HCT116 (cell line): ENCODE data around the gene PGRMC1. TPM values are rescaled to one million over a fixed set of nuclear protein-coding genes. Genes with fewer than 3 reads are reported as not detected.

ENCODE experiments used
- ATAC-seq: fragments of 200-7000 bp; cut with Tn5 transposase; 2 replicates; pipeline ENCODE4 v1.9.1; 2020; ENCODE audit warnings: mild to moderate bottlenecking, moderate library complexity
- Bru-seq: library from RNA; stranded (reverse); fragments of 400-500 nt; gene quantifications from one replicate; lab custom pipeline; 2021; lab: Mats Ljungman, UMichigan
- BruChase-seq, 2 experiments: library from RNA; stranded (reverse); fragments of 400-500 nt; gene quantifications; one replicate each; lab custom pipeline; 2021; lab: Mats Ljungman, UMichigan
- BruUV-seq: library from RNA; stranded (reverse); fragments of 400-500 nt; replicated peaks from 2 replicates; lab custom pipeline; 2021; lab: Mats Ljungman, UMichigan
- CTCF ChIA-PET: fragments of 300-600 bp; sonication (Branson Sonifier 250); formaldehyde crosslinking; loops from one replicate; lab custom pipeline; 2021; ENCODE audit warnings: antibody characterized with exemption; lab: Charles Lee
- POLR2A ChIA-PET: fragments of 300-600, 350-600 bp; sonication (Branson Sonifier 250); formaldehyde crosslinking; loops from one replicate; lab custom pipeline; 2021; ENCODE audit warnings: antibody characterized with exemption; lab: Charles Lee
- RAD21 ChIA-PET, 2 experiments: fragments of 300-600 bp; sonication (Branson Sonifier 250); formaldehyde crosslinking; loops; one replicate each; lab custom pipeline; 2023; ENCODE audit warnings: low total read pairs in 2 of 2; ENCODE audit not compliant: uncharacterized antibody in 2 of 2, unreplicated experiment in 2 of 2, low non-redundant PET in 1 of 2; lab: Charles Lee
- DNase-seq: peaks from one replicate; pipeline ENCODE4 v3.0.0-alpha.2; 2010; ENCODE audit warnings: low read depth, low spot score
- H2AFZ ChIP-seq: fragments of 200-600 bp; shearing (Covaris generic), sonication (generic); 2 replicates; pipeline ENCODE4 v1.6.1; 2017; ENCODE audit warnings: low read depth, mixed run types, mixed read lengths, antibody characterized with exemption, low read length; ENCODE audit not compliant: poor library complexity, severe bottlenecking
- H3K27ac ChIP-seq: 2 replicates; pipeline ENCODE4 v1.5.1; 2012; ENCODE audit warnings: low read depth, low read length
- H3K27me3 ChIP-seq: fragments of 200-600 bp; sonication (generic); 2 replicates; pipeline ENCODE4 v1.6.1; 2016; ENCODE audit warnings: mixed run types, low read length, mixed read lengths; ENCODE audit not compliant: insufficient read depth
- H3K36me3 ChIP-seq, 2 experiments: fragments of 200-500 bp in 1 of 2; fragments of 200-600 bp in 1 of 2; sonication (Bioruptor generic) in 1 of 2; sonication (generic) in 1 of 2; 2 replicates each; pipeline versions ENCODE4 v1.5.1 to v1.6.1; 2014 to 2016; ENCODE audit warnings: low read length in 2 of 2, inconsistent platforms in 1 of 2, mixed read lengths in 1 of 2, mixed run types in 1 of 2; ENCODE audit not compliant: insufficient read depth in 2 of 2, control insufficient read depth in 1 of 2
- H3K4me1 ChIP-seq, 2 experiments: fragments of 200-600 bp in 1 of 2; sonication (generic) in 1 of 2; 2 replicates each; pipeline versions ENCODE4 v1.5.1 to v1.6.1; 2012 to 2017; ENCODE audit warnings: low read length in 2 of 2, inconsistent platforms in 1 of 2, mild to moderate bottlenecking in 1 of 2, mixed read lengths in 1 of 2, mixed run types in 1 of 2, moderate library complexity in 1 of 2; ENCODE audit not compliant: insufficient read depth in 2 of 2, control insufficient read depth in 1 of 2
- H3K4me2 ChIP-seq: fragments of 200-600 bp; sonication (generic); 2 replicates; pipeline ENCODE4 v1.6.1; 2017; ENCODE audit warnings: mixed run types, low read length, mixed read lengths
- H3K4me3 ChIP-seq, 2 experiments: fragments of 200-600 bp in 1 of 2; sonication (generic) in 1 of 2; replicated peaks in 1 of 2; 2 replicates each; pipeline ENCODE4 v1.5.1; 2011 to 2016; ENCODE audit warnings: low read length in 2 of 2, control low read depth in 1 of 2, low read depth in 1 of 2, mild to moderate bottlenecking in 1 of 2, mixed read lengths in 1 of 2, mixed run types in 1 of 2
- H3K79me2 ChIP-seq: fragments of 200-600 bp; sonication (generic); 2 replicates; pipeline ENCODE4 v1.6.1; 2017; ENCODE audit warnings: mild to moderate bottlenecking, mixed run types, low read length, moderate library complexity, mixed read lengths; ENCODE audit not compliant: insufficient read depth
- H3K9ac ChIP-seq: fragments of 200-600 bp; sonication (generic); 2 replicates; pipeline ENCODE4 v1.6.1; 2016; ENCODE audit warnings: low read length, mixed read lengths
- H3K9me2 ChIP-seq: fragments of 200-600 bp; sonication (generic), shearing (Covaris generic); 2 replicates; pipeline ENCODE4 v1.6.1; 2017; ENCODE audit warnings: mixed run types, mild to moderate bottlenecking, moderate library complexity; ENCODE audit not compliant: insufficient read depth
- H3K9me3 ChIP-seq, 2 experiments: fragments of 200-500 bp in 1 of 2; fragments of 200-600 bp in 1 of 2; sonication (Bioruptor generic) in 1 of 2; sonication (generic) in 1 of 2; 2 replicates each; pipeline ENCODE4 v1.6.1; 2014 to 2017; ENCODE audit warnings: low read length in 2 of 2, mixed read lengths in 2 of 2, inconsistent platforms in 1 of 2, low read depth in 1 of 2, mild to moderate bottlenecking in 1 of 2, mixed run types in 1 of 2, moderate library complexity in 1 of 2; ENCODE audit not compliant: control insufficient read depth in 1 of 2, insufficient read depth in 1 of 2
- H4K20me1 ChIP-seq: fragments of 200-600 bp; sonication (generic), shearing (Covaris generic); 2 replicates; pipeline ENCODE4 v1.6.1; 2017; ENCODE audit warnings: mixed run types, mild to moderate bottlenecking, moderate library complexity; ENCODE audit not compliant: insufficient read depth
- CBX3 ChIP-seq: IDR thresholded peaks from 2 replicates; pipeline ENCODE4 v1.6.1; 2012; ENCODE audit warnings: low read depth
- CTCF ChIP-seq, 3 experiments: fragments of 200-600 bp in 1 of 3; sonication (generic) in 1 of 3; IDR thresholded peaks in 2 of 3; conservative IDR thresholded peaks in 1 of 3; 2 replicates each; pipeline ENCODE4 v1.5.1; 2012 to 2017; ENCODE audit warnings: low read depth in 2 of 3, low read length in 2 of 3, antibody characterized with exemption in 1 of 3, borderline replicate concordance in 1 of 3, control low read depth in 1 of 3, mild to moderate bottlenecking in 1 of 3, mixed read lengths in 1 of 3, mixed run types in 1 of 3, moderate library complexity in 1 of 3; ENCODE audit not compliant: insufficient read depth in 1 of 3
- FOSL1 ChIP-seq: IDR thresholded peaks from 2 replicates; pipeline ENCODE4 v1.6.1; 2012; ENCODE audit warnings: low read depth
- JUND ChIP-seq: IDR thresholded peaks from 2 replicates; pipeline ENCODE4 v1.6.1; 2012
- MAX ChIP-seq: IDR thresholded peaks from 2 replicates; pipeline ENCODE4 v1.6.1; 2012
- POLR2A ChIP-seq: IDR thresholded peaks from 2 replicates; pipeline ENCODE4 v1.7.0; 2011; ENCODE audit warnings: borderline replicate concordance; ENCODE audit not compliant: insufficient read depth, insufficient read length; ENCODE audit errors: extremely low read depth
- POLR2AphosphoS5 ChIP-seq: IDR thresholded peaks from 2 replicates; pipeline ENCODE4 v1.6.1; 2011; ENCODE audit warnings: mild to moderate bottlenecking, low read depth, low read length, moderate library complexity
- RAD21 ChIP-seq: IDR thresholded peaks from 2 replicates; pipeline ENCODE4 v1.6.1; 2012; ENCODE audit warnings: low read depth, mild to moderate bottlenecking
- SIN3A ChIP-seq: IDR thresholded peaks from 2 replicates; pipeline ENCODE4 v1.6.1; 2012; ENCODE audit warnings: low read depth
- SP1 ChIP-seq: IDR thresholded peaks from 2 replicates; pipeline ENCODE4 v1.6.1; 2012; ENCODE audit warnings: low read depth
- SRF ChIP-seq: IDR thresholded peaks from 2 replicates; pipeline ENCODE4 v1.6.1; 2012; ENCODE audit warnings: low read depth
- TCF7L2 ChIP-seq: IDR thresholded peaks from 2 replicates; pipeline ENCODE4 v1.7.0; 2011; ENCODE audit warnings: borderline replicate concordance, inconsistent platforms; ENCODE audit not compliant: insufficient read depth, insufficient read length; ENCODE audit errors: extremely low read depth
- YY1 ChIP-seq: IDR thresholded peaks from 2 replicates; pipeline ENCODE4 v1.6.1; 2011; ENCODE audit warnings: low read length, low read depth, moderate library complexity, mild to moderate bottlenecking; ENCODE audit not compliant: insufficient replicate concordance; ENCODE audit errors: extremely low read depth
- ZFX ChIP-seq: fragments of 450-650 bp; IDR thresholded peaks from 2 replicates; pipeline ENCODE4 v1.6.1; 2017
- ZNF274 ChIP-seq: fragments of 200-500 bp; sonication (Bioruptor generic); IDR thresholded peaks from 2 replicates; pipeline ENCODE4 v1.6.1; 2014; ENCODE audit warnings: mild to moderate bottlenecking, low read depth, low read length, inconsistent platforms
- intact Hi-C: fragments of 100-400 bp; cut with micrococcal nuclease; formaldehyde crosslinking; loops from 2 replicates; pipeline ENCODE4 v1.10.0; 2022
- long read RNA-seq: library from polyadenylated mRNA; unstranded; transcript quantifications from one replicate; pipeline ENCODE4 v2.0.0, GENCODE V29; 2021; ENCODE audit not compliant: unreplicated experiment
- polyA plus RNA-seq: library from polyadenylated mRNA; unstranded; fragments of >200 nt; gene quantifications from 2 replicates; pipeline ENCODE4 v1.2.1, GENCODE V29; 2012; ENCODE audit warnings: missing spikeins
- total RNA-seq: library from RNA; stranded (reverse); gene quantifications from one replicate; pipeline ENCODE4 v1.2.1, GENCODE V29; 2021; ENCODE audit not compliant: unreplicated experiment

Gene PGRMC1
- 81.6 TPM for total RNA-seq
- polyA plus RNA-seq: 45.0 and 55.5 TPM in 2 replicates
- Bru-seq, nascent RNA: percentile 80 among the genes with signal in this experiment
- BruChase-seq, experiment 1, labeled RNA remaining after a 6-hour chase: percentile 94 among the genes with signal in this experiment
- BruChase-seq, experiment 2, labeled RNA remaining after a 2-hour chase: percentile 86 among the genes with signal in this experiment
- long read RNA-seq, transcript PGRMC1-201 (3 exons, 1,911 nt): major isoform, 151 of 163 reads
- long read RNA-seq, partial matches to known transcripts: 9 of 163 reads
- long read RNA-seq, other reads (novel, unspliced or antisense): 3 of 163 reads

GRCh38 chrX:119235872-119236622, at the start of gene PGRMC1:
PGRMC1 (plus strand) TSS chrX:119236285; CDS start chrX:119236364, 79 bp downstream.
- no peak within 1 kb of the TSS for H2AFZ ChIP-seq

GRCh38 chrX:119186763-119187162, 49.3 kb upstream of the PGRMC1 start:
- Histone ChIP-seq H3K4me3 (no peak overlapping the region), H3K79me2 (no peaks in the 10 kb centered on the region), H3K4me2 (no peak overlapping the region), H3K4me1 (no peaks in the 10 kb centered on the region), H3K9me2 (no peaks in the 10 kb centered on the region), H3K27me3 (no peaks in the 10 kb centered on the region), H3K27ac (no peak overlapping the region), H4K20me1 (no peaks in the 10 kb centered on the region), H2AFZ (no peak overlapping the region), H3K36me3 (no peaks in the 10 kb centered on the region), H3K9me3 (no peaks in the 10 kb centered on the region), H3K9ac (no peak overlapping the region)
- CTCF ChIA-PET: no interaction called here
- DNase-seq (no peak), ATAC-seq (no peak)
- POLR2A ChIA-PET: no interaction called here
- BruUV-seq: no TSS peak
- RAD21 ChIA-PET: no interaction called here
- intact Hi-C loops: no loop called here
- TF ChIP-seq ZNF274: no peak
- no peak for TF ChIP-seq JUND
- TF ChIP-seq FOSL1: no peak
- no peak for TF ChIP-seq CTCF (IDR thresholded peaks at IDR 0.05 in 2 of 3, conservative IDR thresholded peaks at IDR 0.05 in 1 of 3; ENCODE audit: borderline replicate concordance in 1 of 3, insufficient read depth in 1 of 3, low read depth in 2 of 3, low read length in 2 of 3)
- no peak for TF ChIP-seq RAD21
- no peak for TF ChIP-seq MAX
- no peak for TF ChIP-seq TCF7L2
- TF ChIP-seq YY1: no peak
- TF ChIP-seq CBX3: no peak
- no peak for TF ChIP-seq SP1

More at GRCh38 chrX:119235872-119236622, at the start of gene PGRMC1:
- BruUV-seq: no TSS peak
- no peaks in the 10 kb centered on the region for H3K9me3 ChIP-seq
- H3K36me3 ChIP-seq: no peaks in the 10 kb centered on the region; a peak in 1 of 4 replicates
- ATAC-seq: peak; percentile 91
- peak; percentile 39 for DNase-seq
- CTCF ChIA-PET: no interaction called here
- H3K9ac ChIP-seq: peak within 1 kb of the TSS; percentile 83
- no peaks in the 10 kb centered on the region for H3K9me2 ChIP-seq
- no peaks in the 10 kb centered on the region for H3K27me3 ChIP-seq
- RAD21 ChIA-PET: no interaction called here
- H4K20me1 ChIP-seq: no peaks in the 10 kb centered on the region
- peak within 1 kb of the TSS; percentile 73 for H3K27ac ChIP-seq
- H3K79me2 ChIP-seq: peaks cover 44% of the 10 kb centered on the region
- peaks cover 0 to 14% of the 10 kb centered on the region in 2 experiments; a peak in 2 of 4 replicates for H3K4me1 ChIP-seq
- intact Hi-C loops: no loop called here
- peak within 1 kb of the TSS; percentile 62 to 73 for H3K4me3 ChIP-seq
- TF ChIP-seq SRF: no peak
- TF ChIP-seq SP1: no peak
- peak; percentile 96 for TF ChIP-seq POLR2AphosphoS5
- TF ChIP-seq MAX: 0 out of 2 replicates have a peak, but pooled peaks have one; percentile 24
- TF ChIP-seq SIN3A: peak; percentile 42
- peak; percentile 57 for TF ChIP-seq POLR2A
- TF ChIP-seq FOSL1: no peak
- peak; percentile 80 for TF ChIP-seq YY1
- peak; percentile 7; the same call in 1 of the 2 replicates for TF ChIP-seq ZFX
- TF ChIP-seq, all 23 proteins: peak for 6
- H3K4me2 ChIP-seq: peak within 1 kb of the TSS; percentile 80
- POLR2A ChIA-PET: no interaction called here
